Fibroblast of lung (primary cell): ENCODE results near the gene RTF1. TPM values are rescaled to one million over a fixed set of nuclear protein-coding genes. Genes with fewer than 3 reads are reported as not detected.
"Not testable (repeated sequence)": the region's sequence is repeated elsewhere in the genome, so short reads cannot be mapped to it uniquely, and the experiment has no call there.

ENCODE experiments used
- DNase-seq, 2 donors: peaks; one replicate each; pipeline versions ENCODE4 v3.0.0 to v3.0.0-alpha.2; 2010; ENCODE audit warnings: low read depth in 2 of 2
- H2AFZ ChIP-seq: 2 replicates; pipeline ENCODE4 v1.5.1; 2012; ENCODE audit warnings: low read length, control low read depth, inconsistent platforms
- H3K27ac ChIP-seq: 2 replicates; pipeline ENCODE4 v1.5.1; 2011; ENCODE audit warnings: low read length, control low read depth; ENCODE audit not compliant: insufficient read depth
- H3K27me3 ChIP-seq: 2 replicates; pipeline ENCODE4 v1.5.1; 2011; ENCODE audit warnings: mild to moderate bottlenecking, low read length; ENCODE audit not compliant: control insufficient read depth, insufficient read depth
- H3K36me3 ChIP-seq: 2 replicates; pipeline ENCODE4 v1.5.1; 2011; ENCODE audit warnings: low read length; ENCODE audit not compliant: control insufficient read depth, insufficient read depth
- H3K4me1 ChIP-seq: 2 replicates; pipeline ENCODE4 v1.5.1; 2011; ENCODE audit warnings: low read length; ENCODE audit not compliant: control insufficient read depth, insufficient read depth; ENCODE audit errors: extremely low read depth
- H3K4me2 ChIP-seq: 2 replicates; pipeline ENCODE4 v1.5.1; 2011; ENCODE audit warnings: low read length, control low read depth; ENCODE audit not compliant: insufficient read depth; ENCODE audit errors: extremely low read depth
- H3K4me3 ChIP-seq, 4 experiments: fragments of 200-600 bp in 1 of 4; sonication (generic) in 1 of 4; replicated peaks in 1 of 4; 2 replicates each; pipeline ENCODE4 v1.5.1; 2011 to 2016; ENCODE audit warnings: low read length in 4 of 4, low read depth in 3 of 4, mild to moderate bottlenecking in 3 of 4, control low read depth in 2 of 4, inconsistent platforms in 1 of 4, mixed read lengths in 1 of 4; ENCODE audit not compliant: insufficient read depth in 1 of 4; ENCODE audit errors: control extremely low read depth in 1 of 4
- H3K79me2 ChIP-seq: 2 replicates; pipeline ENCODE4 v1.5.1; 2012; ENCODE audit warnings: mild to moderate bottlenecking, low read length, inconsistent platforms; ENCODE audit not compliant: control insufficient read depth, insufficient read depth
- H3K9ac ChIP-seq: 2 replicates; pipeline ENCODE4 v1.5.1; 2011; ENCODE audit warnings: mild to moderate bottlenecking, low read length, control low read depth; ENCODE audit not compliant: insufficient read depth
- H3K9me3 ChIP-seq: 2 replicates; pipeline ENCODE4 v1.5.1; 2012; ENCODE audit warnings: low read depth, low read length; ENCODE audit not compliant: control insufficient read depth, insufficient read depth
- H4K20me1 ChIP-seq: 2 replicates; pipeline ENCODE4 v1.5.1; 2011; ENCODE audit warnings: low read length; ENCODE audit not compliant: control insufficient read depth, insufficient read depth; ENCODE audit errors: extremely low read depth
- EZH2 ChIP-seq: IDR thresholded peaks from 2 replicates; pipeline ENCODE4 v1.5.1; 2012; ENCODE audit warnings: low read length, control low read depth, mild to moderate bottlenecking; ENCODE audit errors: missing control alignments
- polyA plus RNA-seq, 2 donors: library from polyadenylated mRNA; depleted of rRNA in 1 of 2; stranded (reverse) in 1 of 2; unstranded in 1 of 2; fragments of >200 nt; gene quantifications; 2 replicates each; pipeline ENCODE4 v1.2.1, GENCODE V29; 2011 to 2012; ENCODE audit warnings: missing spikeins in 1 of 2
- total RNA-seq: library from RNA; depleted of rRNA; stranded (reverse); fragments of >200 nt; gene quantifications from 2 replicates; pipeline ENCODE4 v1.2.1, GENCODE V29; 2014
- TF ChIP-seq, protein P1 (sequence below), 2 donors: IDR thresholded peaks in 1 of 2; conservative IDR thresholded peaks in 1 of 2; 1 replicate in 1 of 2; 2 replicates in 1 of 2; pipeline ENCODE4 v1.5.1; 2011 to 2012; ENCODE audit warnings: low read length in 2 of 2, control low read depth in 1 of 2, inconsistent platforms in 1 of 2, low read depth in 1 of 2, mild to moderate bottlenecking in 1 of 2

RTF1 gene
- total and polyA plus RNA-seq, 2 donors (not counting 1 experiment from before 2014, with no cell fraction given), result 16.0 to 38.9 TPM

DNA sequence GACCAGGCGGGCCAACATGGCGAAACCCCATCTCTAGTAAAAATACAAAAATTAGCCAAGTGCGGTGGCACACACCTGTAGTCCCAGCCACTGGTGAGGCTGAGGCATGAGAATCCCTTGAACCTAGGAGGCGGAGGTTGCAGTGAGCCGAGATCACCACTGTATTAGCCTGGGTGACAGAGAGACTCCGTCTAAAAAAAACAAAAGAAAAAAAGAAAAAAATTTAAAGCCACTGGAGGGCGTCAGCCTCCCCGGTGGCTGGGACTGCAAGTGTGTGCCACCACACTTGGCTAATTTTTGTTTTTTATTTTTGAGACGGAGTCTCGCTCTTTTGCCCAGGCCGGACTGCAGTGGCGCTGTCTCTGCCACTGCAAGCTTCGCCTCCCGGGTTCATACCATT lies 7.9 kb downstream of the RTF1 start:
- no peak overlapping the region for H3K9ac ChIP-seq
- no peak for TF ChIP-seq EZH2
- TF ChIP-seq, protein P1, sequence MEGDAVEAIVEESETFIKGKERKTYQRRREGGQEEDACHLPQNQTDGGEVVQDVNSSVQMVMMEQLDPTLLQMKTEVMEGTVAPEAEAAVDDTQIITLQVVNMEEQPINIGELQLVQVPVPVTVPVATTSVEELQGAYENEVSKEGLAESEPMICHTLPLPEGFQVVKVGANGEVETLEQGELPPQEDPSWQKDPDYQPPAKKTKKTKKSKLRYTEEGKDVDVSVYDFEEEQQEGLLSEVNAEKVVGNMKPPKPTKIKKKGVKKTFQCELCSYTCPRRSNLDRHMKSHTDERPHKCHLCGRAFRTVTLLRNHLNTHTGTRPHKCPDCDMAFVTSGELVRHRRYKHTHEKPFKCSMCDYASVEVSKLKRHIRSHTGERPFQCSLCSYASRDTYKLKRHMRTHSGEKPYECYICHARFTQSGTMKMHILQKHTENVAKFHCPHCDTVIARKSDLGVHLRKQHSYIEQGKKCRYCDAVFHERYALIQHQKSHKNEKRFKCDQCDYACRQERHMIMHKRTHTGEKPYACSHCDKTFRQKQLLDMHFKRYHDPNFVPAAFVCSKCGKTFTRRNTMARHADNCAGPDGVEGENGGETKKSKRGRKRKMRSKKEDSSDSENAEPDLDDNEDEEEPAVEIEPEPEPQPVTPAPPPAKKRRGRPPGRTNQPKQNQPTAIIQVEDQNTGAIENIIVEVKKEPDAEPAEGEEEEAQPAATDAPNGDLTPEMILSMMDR (conservative IDR thresholded peaks at IDR 0.05 in 1 of 2, IDR thresholded peaks at IDR 0.05 in 1 of 2; ENCODE audit: low read depth in 1 of 2, low read length in 2 of 2), result no peak
- H4K20me1 ChIP-seq, result no peaks in the 10 kb centered on the region
- peaks cover 48% of the 10 kb centered on the region for H3K79me2 ChIP-seq
- H3K4me1 ChIP-seq, result no peaks in the 10 kb centered on the region
- no peak overlapping the region for H3K27ac ChIP-seq
- H3K9me3 ChIP-seq, result no peaks in the 10 kb centered on the region
- H2AFZ ChIP-seq, result no peak overlapping the region
- H3K27me3 ChIP-seq, result no peaks in the 10 kb centered on the region
- H3K4me3 ChIP-seq, result no peak overlapping the region
- DNase-seq, result no peak
- no peak overlapping the region for H3K4me2 ChIP-seq
- H3K36me3 ChIP-seq, result no peaks in the 10 kb centered on the region

DNA sequence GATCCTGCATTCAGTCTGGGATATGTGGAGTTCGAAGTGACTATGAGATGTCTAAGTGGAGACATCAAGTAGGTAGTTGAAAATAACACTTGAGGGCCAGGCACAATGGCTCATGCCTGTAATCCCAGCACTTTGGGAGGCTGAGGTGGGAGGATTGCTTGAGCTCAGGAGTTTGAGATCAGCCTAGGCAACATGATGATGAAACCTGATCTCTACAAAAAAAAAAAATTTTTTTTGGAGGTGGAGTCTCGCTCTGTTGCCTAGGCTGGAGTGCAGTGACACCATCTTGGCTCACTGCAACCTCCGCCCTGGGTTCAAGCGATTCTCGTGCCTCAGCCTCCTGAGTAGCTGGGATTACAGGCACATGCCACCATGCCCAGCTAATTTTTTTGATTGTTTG lies 9.0 kb downstream of the RTF1 start:
- H2AFZ ChIP-seq, DNase-seq, H3K27me3 ChIP-seq, H3K27ac ChIP-seq, H4K20me1 ChIP-seq, H3K4me1 ChIP-seq, H3K4me3 ChIP-seq, H3K9me3 ChIP-seq, H3K4me2 ChIP-seq, H3K36me3 ChIP-seq, H3K9ac ChIP-seq: not testable (repeated sequence)
- H3K79me2 ChIP-seq, result peaks cover 38% of the 10 kb centered on the region

DNA sequence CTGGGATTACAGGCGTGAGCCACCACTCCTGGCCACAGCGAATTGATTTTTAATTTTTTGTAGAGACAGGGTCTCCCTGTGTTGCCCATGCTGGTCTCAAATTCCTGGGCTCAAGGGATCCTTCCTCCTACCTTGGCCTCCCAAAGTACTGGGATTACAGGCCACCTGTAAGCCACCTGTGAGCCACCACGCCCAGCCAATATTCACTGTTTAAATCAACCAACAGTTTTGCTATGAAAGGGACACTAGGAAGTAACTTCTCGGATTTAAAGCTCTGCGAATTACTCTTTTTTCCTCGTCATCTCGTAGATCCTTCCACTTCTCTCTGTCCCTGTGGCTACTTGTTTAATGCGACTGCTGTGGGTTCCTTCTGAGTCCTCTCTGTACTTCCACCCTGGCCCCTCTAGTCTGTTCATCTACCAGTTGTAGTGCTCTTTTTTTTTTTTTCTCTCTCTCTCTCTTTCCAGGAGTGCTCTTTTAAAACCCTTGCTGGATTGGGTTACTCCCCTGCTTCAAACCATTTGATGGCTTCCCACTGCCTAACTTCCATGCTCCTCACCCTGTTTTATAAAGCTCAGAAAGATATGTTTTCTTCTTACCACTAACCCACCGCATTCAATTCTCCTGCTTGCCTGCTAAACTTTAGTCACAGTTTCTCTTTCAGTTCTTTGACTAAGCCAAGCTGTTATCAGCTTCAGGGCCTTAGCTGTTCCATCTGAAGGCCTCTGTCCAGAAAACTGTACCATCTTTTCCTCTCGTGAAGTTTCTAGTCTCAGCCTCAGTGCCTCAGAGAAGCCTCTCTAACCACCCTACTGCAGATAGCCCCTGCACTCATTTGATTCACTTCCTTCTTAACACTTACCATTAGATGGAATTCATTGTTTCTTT lies 12.4 kb downstream of the RTF1 start:
- TF ChIP-seq, protein P1 (conservative IDR thresholded peaks at IDR 0.05 in 1 of 2, IDR thresholded peaks at IDR 0.05 in 1 of 2; ENCODE audit: low read depth in 1 of 2, low read length in 2 of 2), result no peak
- TF ChIP-seq EZH2, result no peak
- no peak overlapping the region for H3K4me2 ChIP-seq
- peak in 1 of 2 donors; percentile 9 for DNase-seq
- no peaks in the 10 kb centered on the region for H3K9me3 ChIP-seq
- H3K4me3 ChIP-seq, result no peak overlapping the region
- no peaks in the 10 kb centered on the region for H4K20me1 ChIP-seq
- no peaks in the 10 kb centered on the region for H3K4me1 ChIP-seq
- no peak overlapping the region for H3K9ac ChIP-seq
- no peak overlapping the region for H2AFZ ChIP-seq
- no peaks in the 10 kb centered on the region for H3K27me3 ChIP-seq
- peaks cover 16% of the 10 kb centered on the region for H3K79me2 ChIP-seq
- no peak overlapping the region for H3K27ac ChIP-seq
- peaks cover 1% of the 10 kb centered on the region for H3K36me3 ChIP-seq
